Prostate gland (tissue), 2 donors: ENCODE measurements around the gene AHCTF1. TPM values are rescaled to one million over a fixed set of nuclear protein-coding genes. Genes with fewer than 3 reads are reported as not detected.
"Not testable (repeated sequence)": the region's sequence is repeated elsewhere in the genome, so short reads cannot be mapped to it uniquely, and the experiment has no call there.

ENCODE experiments used
- DNase-seq: peaks from one replicate; pipeline ENCODE4 v3.0.0-alpha.2; 2019; ENCODE audit warnings: low spot score
- H3K27ac ChIP-seq, 2 donors: fragments of 200-600 bp; sonication (generic); 2 replicates each; pipeline ENCODE4 v1.5.1; 2017 to 2019
- H3K27me3 ChIP-seq: fragments of 200-600 bp; sonication (generic); replicated peaks from 2 replicates; pipeline ENCODE4 v1.5.1; 2019; ENCODE audit not compliant: insufficient read depth
- H3K36me3 ChIP-seq, 2 donors: fragments of 200-600 bp; sonication (generic); 1 replicate in 1 of 2; 2 replicates in 1 of 2; pipeline versions ENCODE4 v1.5.1 to v1.8.1; 2017 to 2019
- H3K4me1 ChIP-seq: fragments of 200-600 bp; sonication (generic); replicated peaks from 2 replicates; pipeline ENCODE4 v1.5.1; 2019
- H3K4me3 ChIP-seq, 2 donors: fragments of 200-600 bp; sonication (generic); 2 replicates each; pipeline ENCODE4 v1.5.1; 2017 to 2019
- H3K9me3 ChIP-seq: fragments of 200-600 bp; sonication (generic); 2 replicates; pipeline ENCODE4 v1.5.1; 2017
- POLR2A ChIP-seq: fragments of 450-650 bp; IDR thresholded peaks from one replicate; pipeline ENCODE4 v1.6.1; 2016; ENCODE audit warnings: antibody characterized with exemption, mild to moderate bottlenecking
- POLR2AphosphoS5 ChIP-seq: sonication (generic); formaldehyde crosslinking; IDR thresholded peaks from one replicate; pipeline ENCODE4 v1.6.1; 2017; ENCODE audit warnings: antibody characterized with exemption
- WGBS: methylation state at CpG from one replicate; pipeline ENCODE4 v1.1.5; 2018; 5-methylcytosine and 5-hydroxymethylcytosine counted together
- intact Hi-C: fragments of 100-400 bp; cut with DNase I; formaldehyde crosslinking; loops from one replicate; pipeline ENCODE4 v1.14.2; 2022
- total RNA-seq, 2 donors: library from RNA; depleted of rRNA; stranded (reverse); fragments of >200 nt; gene quantifications; one replicate each; pipeline ENCODE4 v1.1.0, GENCODE V29; 2016
- TF ChIP-seq, protein P1 (sequence below), 4 experiments: fragments of 200-600 bp in 2 of 4; fragments of 450-650 bp in 2 of 4; sonication (generic) in 2 of 4; IDR thresholded peaks; 1 replicate in 3 of 4; 2 replicates in 1 of 4; pipeline ENCODE4 v1.5.1; 2016 to 2019; ENCODE audit warnings: antibody characterized with exemption in 4 of 4, mild to moderate bottlenecking in 2 of 4, moderate library complexity in 2 of 4

The AHCTF1 gene
- total RNA-seq, 2 donors from 2014 or later: 22.5 to 39.6 TPM

DNA sequence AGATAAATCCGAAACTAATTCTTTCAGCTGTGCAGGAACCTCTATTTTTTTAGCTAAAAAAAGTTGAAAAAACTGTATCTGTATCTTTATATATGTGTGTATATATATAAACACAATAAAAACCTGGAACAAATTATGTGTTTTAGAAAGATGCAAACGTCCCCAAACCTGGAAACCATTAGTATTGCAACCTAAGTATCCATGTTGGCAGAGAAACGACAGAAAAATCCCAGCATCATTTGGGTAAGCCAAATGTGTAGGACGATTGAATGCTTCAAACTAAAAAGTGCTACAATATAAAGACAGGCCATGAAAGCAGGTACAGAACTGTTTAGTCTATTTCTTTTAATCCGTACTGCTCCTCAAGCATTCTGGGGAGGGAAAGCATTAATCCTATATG lies 87.9 kb downstream of the AHCTF1 start:
- no peak for TF ChIP-seq POLR2AphosphoS5
- TF ChIP-seq, protein P1, sequence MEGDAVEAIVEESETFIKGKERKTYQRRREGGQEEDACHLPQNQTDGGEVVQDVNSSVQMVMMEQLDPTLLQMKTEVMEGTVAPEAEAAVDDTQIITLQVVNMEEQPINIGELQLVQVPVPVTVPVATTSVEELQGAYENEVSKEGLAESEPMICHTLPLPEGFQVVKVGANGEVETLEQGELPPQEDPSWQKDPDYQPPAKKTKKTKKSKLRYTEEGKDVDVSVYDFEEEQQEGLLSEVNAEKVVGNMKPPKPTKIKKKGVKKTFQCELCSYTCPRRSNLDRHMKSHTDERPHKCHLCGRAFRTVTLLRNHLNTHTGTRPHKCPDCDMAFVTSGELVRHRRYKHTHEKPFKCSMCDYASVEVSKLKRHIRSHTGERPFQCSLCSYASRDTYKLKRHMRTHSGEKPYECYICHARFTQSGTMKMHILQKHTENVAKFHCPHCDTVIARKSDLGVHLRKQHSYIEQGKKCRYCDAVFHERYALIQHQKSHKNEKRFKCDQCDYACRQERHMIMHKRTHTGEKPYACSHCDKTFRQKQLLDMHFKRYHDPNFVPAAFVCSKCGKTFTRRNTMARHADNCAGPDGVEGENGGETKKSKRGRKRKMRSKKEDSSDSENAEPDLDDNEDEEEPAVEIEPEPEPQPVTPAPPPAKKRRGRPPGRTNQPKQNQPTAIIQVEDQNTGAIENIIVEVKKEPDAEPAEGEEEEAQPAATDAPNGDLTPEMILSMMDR (IDR thresholded peaks at IDR 0.05): no peak
- no peak for TF ChIP-seq POLR2A
- 73% methylated on average over 5 of the region's 5 CpGs for WGBS
- DNase-seq: no peak
- intact Hi-C loops: no loop called here
- H3K4me1 ChIP-seq: no peaks in the 10 kb centered on the region
- H3K27me3 ChIP-seq: no peaks in the 10 kb centered on the region
- no peak overlapping the region for H3K27ac ChIP-seq
- H3K9me3 ChIP-seq: no peaks in the 10 kb centered on the region
- H3K36me3 ChIP-seq: no peaks in the 10 kb centered on the region
- no peak overlapping the region for H3K4me3 ChIP-seq

DNA sequence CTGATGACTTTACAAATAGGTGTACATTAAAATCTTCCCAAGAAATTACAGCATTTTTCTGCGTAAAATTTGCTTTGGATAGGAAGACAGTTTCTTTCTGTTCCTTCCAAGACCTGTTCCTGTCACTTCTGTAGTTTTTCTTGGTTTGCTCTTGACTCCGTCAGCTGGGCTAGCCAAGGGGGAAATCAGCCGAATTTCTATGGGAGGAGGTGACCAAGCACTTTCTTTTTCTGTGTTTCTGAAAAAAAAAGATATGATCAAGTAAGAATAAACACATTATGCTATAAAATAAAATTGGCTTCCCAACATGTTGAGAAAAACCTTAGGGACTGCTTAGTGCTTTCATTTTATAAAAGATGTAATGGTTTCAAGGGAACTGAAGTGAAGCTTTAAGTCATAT lies 91.0 kb downstream of the AHCTF1 start:
- H3K4me1 ChIP-seq, H3K27ac ChIP-seq, DNase-seq, H3K27me3 ChIP-seq, intact Hi-C loops, H3K9me3 ChIP-seq, H3K4me3 ChIP-seq, H3K36me3 ChIP-seq: not testable (repeated sequence)
- WGBS: 63% methylated on average over 3 of the region's 3 CpGs

DNA sequence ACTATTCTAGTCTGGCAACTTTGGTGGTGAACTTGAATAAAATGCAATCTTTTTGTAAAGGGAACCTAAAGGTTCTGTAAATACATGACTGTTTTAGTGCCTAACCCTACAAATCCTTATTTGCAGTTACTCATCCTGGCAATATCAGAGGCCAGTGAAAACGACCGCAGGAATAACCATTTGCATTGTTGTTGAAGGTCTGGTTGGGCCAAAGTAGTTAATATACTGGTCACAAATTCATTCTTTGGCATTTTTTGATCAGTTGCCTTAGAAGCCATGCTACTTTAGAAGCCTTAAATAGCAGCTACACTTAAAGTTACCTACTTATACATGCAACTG lies 93.7 kb downstream of the AHCTF1 start:
- intact Hi-C loops: no loop called here
- H3K4me3 ChIP-seq: no peak overlapping the region
- 82% methylated on average over 2 of the region's 2 CpGs for WGBS
- no peak for TF ChIP-seq POLR2AphosphoS5
- TF ChIP-seq, protein P1 (IDR thresholded peaks at IDR 0.05): no peak
- TF ChIP-seq POLR2A: no peak
- no peaks in the 10 kb centered on the region for H3K4me1 ChIP-seq
- no peaks in the 10 kb centered on the region for H3K36me3 ChIP-seq
- H3K27me3 ChIP-seq: no peaks in the 10 kb centered on the region
- no peaks in the 10 kb centered on the region for H3K9me3 ChIP-seq
- no peak overlapping the region for H3K27ac ChIP-seq
- DNase-seq: no peak

DNA sequence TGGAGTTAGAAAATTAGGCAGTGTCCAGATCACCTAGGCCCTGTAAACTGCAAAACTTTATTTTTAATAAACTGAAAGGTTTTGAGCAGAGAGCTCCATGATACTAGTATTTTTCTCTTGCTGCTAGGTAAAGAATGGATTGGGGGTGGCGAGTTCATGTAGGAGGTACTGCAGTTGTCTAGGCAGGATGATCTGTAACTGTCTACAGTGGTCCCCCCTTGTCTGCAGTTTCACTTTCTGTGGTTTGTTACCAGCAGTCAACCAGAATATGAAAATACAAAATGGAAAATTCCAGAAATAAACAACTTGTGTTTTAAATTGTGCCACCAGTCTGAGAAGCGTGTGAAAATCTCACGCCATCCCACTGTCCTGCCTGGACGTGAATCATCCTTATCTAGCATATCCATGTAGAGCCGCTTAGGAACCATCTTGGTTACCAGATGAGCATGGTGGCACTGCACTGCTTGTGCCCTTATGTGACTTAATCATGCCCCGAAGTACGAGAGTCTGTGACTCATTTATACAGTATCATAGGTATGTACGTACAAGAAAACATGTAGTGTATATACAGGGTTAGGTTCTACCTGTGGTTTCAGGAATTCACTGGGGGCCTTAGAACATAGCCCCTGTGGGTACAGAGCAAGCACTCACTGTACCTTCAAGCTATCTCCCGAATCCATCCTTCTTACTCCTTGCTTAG lies 94.2 kb downstream of the AHCTF1 start:
- intact Hi-C loops: no loop called here
- WGBS: 94% methylated on average over 9 of the region's 9 CpGs
- H3K27me3 ChIP-seq: no peaks in the 10 kb centered on the region

DNA sequence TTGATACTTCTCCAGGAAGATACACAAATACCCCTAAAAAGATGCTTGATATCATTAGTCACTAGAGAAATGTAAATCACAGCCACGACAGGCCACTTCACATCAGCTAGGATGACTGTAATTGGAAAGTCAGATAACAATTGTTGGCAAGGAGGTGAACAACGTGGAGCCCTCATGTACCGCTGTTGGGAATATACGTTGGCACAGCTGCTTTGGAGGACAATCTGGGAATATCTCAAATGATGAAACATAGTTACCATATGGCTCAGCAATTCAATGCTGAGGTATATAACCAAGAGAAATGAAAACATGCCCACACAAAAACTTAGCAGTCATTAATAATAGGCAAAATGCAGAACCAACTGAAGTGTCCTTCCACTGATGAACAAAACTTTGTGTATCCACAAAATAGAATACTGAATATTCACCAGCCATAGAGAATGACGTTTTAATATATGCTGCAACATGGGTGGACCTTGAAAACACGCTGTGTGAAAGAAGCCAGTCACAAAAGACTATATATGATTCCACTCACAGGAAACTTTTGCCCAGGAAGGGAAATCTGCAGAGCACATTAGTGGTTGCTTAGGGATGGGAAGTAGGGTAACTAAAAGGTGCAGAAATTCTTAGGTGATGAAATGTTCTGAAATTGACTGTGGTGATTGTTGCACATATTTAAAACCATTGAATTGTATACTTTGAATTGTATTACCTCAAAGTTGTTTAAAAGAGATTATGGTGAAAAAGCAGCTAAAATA lies 95.4 kb downstream of the AHCTF1 start:
- no peaks in the 10 kb centered on the region for H3K4me1 ChIP-seq
- no peaks in the 10 kb centered on the region for H3K36me3 ChIP-seq
- DNase-seq: no peak
- no peaks in the 10 kb centered on the region for H3K27me3 ChIP-seq
- H3K4me3 ChIP-seq: no peak overlapping the region
- WGBS: 51% methylated on average over 6 of the region's 6 CpGs
- no peak overlapping the region for H3K27ac ChIP-seq
- no peaks in the 10 kb centered on the region for H3K9me3 ChIP-seq
- intact Hi-C loops: no loop called here
- no peak for TF ChIP-seq POLR2AphosphoS5
- no peak for TF ChIP-seq POLR2A
- TF ChIP-seq, protein P1 (IDR thresholded peaks at IDR 0.05): no peak

More for the DNA sequence above, 94.2 kb downstream of the AHCTF1 start:
- DNase-seq: no peak
- Histone ChIP-seq H3K9me3 (no peaks in the 10 kb centered on the region), H3K27ac (no peak overlapping the region), H3K4me3 (no peak overlapping the region), H3K4me1 (no peaks in the 10 kb centered on the region), H3K36me3 (no peaks in the 10 kb centered on the region)
- TF ChIP-seq POLR2AphosphoS5: no peak
- TF ChIP-seq, protein P1 (IDR thresholded peaks at IDR 0.05): no peak
- no peak for TF ChIP-seq POLR2A
